ENCODE data around the gene KIF13A.

GRCh38 chr6:17831135-17831534 lies 156.3 kb downstream of the KIF13A start:
- TF ChIP-seq POLR2A (IDR thresholded peaks at IDR 0.05): no peak
- no peak for TF ChIP-seq CTCF (IDR thresholded peaks at IDR 0.05)
